Dermis microvascular lymphatic vessel endothelial cell (primary cell): Measurements from ENCODE around the gene USP2. TPM values are rescaled to one million over a fixed set of nuclear protein-coding genes. Genes with fewer than 3 reads are reported as not detected.

ENCODE experiments used
- DNase-seq, 2 donors: peaks; one replicate each; pipeline versions ENCODE4 v3.0.0 to v3.0.0-alpha.2; 2010; ENCODE audit warnings: low read depth in 2 of 2
- total RNA-seq: library from RNA; depleted of rRNA; stranded (reverse); fragments of >200 nt; gene quantifications from 2 replicates; pipeline ENCODE4 v1.2.1, GENCODE V29; 2014

USP2 gene
- total RNA-seq, 1 donor from 2014 or later, result 0.13 TPM

DNA sequence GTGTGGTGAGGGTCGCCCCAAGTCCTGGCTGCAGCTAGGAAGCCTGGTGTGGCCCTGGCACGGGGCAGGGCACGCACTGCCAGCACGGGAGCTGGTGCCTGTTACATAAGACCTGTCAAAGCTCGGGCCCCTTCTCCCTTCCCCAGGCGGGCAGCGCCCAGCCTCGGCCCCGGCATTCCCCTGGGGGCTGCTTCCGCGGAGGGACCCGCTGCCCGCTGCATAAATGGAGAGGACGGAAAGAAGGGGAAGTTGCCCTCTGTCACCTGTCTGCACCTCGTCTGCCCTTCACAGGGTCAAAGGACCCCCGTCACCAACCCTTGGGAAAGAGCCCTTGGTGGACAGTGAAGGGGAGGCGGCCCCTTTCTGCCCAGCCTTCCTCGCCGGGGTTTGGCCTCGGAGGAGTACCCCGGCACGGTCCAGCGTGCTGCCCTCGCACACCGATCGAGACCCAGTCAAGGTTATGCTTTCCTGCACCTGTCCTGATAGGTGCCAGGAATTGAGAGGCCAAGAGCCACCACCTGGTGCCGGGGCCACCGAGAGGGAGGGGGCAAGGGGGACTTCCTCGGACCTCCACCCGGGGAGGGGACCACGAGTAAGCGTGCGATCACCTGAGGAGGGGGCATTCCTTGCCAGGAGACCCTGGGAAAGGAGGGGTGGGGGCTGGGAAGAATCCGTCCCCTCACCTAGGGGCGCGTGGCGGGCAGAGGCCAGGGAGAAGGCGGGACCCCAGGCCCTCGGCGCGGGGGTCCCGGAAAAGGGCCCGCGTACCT, 18.2 kb downstream of the USP2 start:
- no peak for DNase-seq

GRCh38 chr11:119362741-119363080, 18.8 kb downstream of the USP2 start:
- DNase-seq, result no peak

DNA sequence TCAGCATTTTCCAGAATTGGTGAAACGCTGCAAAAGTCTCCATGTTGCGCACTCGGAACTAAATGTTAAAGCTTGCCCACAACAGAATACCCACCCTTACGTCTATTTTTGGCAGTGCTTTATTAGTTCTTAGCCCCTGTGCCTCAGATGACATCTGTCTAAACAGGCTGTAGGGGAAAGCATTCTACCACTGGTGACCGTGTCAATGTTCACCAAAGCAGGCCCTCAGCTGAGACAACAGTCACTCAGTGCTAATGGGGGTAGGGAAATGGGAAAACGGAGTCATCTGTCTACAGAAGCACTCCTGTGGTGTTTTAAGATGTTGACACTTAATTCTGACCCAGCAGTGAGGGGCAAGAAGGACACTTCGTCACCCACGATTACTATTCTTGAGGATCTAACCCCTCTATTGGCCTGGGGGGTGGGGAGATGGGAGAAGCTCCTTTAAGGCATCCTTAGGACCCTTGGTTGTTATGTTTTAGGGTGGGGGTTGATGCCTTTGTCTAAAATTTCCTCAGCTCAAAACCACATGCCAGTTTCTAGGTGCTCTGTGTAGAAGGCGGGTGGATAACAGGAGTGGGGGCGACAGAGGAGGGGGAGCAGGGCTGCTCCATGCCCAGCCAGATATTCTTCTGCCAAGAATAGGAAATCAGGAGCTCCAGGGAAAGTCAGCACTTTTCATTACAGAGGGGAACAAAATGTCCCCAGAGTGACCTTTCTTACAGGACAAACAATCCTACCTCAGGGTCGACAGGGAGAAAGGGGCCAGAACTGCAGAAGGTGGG, 19.4 kb downstream of the USP2 start:
- no peak for DNase-seq

- no peak for DNase-seq
These were observed 20.3 kb downstream of the USP2 start for GRCh38 chr11:119361056-119361787.

DNA sequence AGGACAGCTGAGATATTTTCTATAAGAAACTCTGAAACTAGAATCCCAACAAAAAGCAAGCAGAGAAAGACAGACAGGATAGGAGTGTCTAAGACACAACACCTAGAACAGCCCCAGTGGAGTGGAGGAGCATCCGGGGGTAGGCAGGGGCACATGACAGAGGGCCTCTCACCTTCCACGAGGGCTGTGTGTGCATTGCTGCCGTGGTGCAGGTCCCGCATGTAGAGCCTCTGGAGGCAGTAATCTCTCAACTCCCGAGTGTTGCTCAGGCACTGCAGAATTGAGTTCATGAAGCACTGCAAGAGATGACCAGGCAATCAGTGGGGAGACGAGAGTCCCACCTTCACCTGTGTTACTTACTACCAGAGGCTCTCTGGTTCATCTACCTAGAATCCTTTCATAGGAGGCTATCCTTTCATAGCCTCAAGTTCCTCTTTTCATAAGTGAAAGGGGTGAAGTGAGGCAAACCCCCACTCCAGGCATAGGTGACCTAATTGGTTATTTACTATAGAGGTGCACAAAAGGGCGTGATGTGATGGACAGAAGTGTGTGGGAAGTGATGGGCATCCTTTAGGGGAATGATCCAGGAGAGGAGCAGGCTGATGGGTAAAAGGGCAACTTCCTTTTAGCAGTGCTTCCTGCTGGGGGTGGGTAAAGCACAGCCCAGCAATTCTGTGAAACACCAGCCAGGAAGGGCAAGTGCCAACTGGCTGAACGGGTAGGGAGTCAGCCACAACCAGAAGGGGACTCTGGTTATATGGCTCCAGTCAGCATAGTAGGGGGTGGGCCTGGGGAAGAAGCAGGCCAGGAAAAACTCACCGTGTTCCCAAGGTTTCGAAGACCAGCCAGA, 21.9 kb downstream of the USP2 start:
- DNase-seq, result no peak

- DNase-seq, result no peak
These were observed 24.4 kb downstream of the USP2 start for GRCh38 chr11:119357074-119357473.

DNA sequence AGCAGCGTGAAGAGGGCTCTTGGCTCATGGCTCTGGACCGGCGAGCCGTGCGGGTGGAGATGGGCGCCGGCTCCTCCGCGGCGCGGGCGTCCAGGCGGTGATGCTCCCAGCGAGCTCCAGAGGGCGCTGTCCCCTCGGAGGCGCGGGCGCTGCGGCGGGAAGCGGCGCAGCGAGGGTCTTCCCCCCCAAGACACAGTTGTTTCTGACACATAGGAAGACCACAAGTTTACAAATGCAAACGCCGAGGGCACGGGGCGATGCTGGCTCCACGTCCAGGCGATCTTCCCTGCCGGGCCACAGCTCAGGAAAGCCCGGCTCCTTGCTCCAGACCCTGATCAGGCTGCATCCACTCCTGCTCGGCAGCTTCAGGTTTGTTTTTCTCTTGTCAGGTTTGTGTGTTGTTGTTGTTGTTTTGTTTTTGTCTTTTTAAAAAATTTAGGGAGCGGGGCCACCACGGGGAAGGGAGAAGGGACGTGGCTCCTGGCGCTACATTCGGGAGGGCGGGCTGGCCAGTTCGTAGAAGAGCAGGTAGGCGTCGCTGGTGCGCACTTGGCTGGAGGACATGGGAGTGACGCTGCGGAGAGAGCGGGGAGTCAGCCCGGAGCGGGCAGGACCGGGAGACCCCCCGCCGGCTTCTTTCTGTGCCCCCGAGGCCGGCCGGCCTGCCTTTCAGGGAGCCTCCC, 25.0 kb downstream of the USP2 start:
- DNase-seq, result peak; percentile 40 to 79

- no peak for DNase-seq
These were observed 26.2 kb downstream of the USP2 start for GRCh38 chr11:119355091-119355843.

DNA sequence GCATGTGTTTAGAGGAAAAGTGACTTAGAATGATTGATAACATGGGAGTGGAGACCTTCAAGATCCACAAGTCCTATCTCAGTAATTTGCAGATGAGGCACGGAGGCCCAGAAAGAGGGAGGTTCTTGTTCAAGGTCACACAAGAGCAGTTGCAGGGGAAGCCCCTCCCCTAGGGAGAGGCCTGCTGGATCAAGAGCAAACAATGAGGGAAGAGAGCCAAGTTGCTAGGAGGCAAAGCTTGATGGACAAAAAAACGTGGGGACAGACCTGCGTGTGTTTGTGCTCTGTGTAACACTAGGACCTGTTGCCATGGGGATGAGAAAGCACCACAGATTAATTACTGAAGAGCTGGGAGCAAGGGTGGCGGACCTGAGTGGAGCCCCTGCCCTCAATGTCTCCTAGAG, 28.6 kb downstream of the USP2 start:
- DNase-seq, result peak; percentile 87 to 96

- DNase-seq, result no peak
These were observed 30.3 kb downstream of the USP2 start for GRCh38 chr11:119351232-119351631.

- DNase-seq, result no peak
These were observed 31.2 kb downstream of the USP2 start for GRCh38 chr11:119350302-119350701.

- no peak for DNase-seq
These were observed 33.4 kb downstream of the USP2 start for GRCh38 chr11:119347940-119348605.

DNA sequence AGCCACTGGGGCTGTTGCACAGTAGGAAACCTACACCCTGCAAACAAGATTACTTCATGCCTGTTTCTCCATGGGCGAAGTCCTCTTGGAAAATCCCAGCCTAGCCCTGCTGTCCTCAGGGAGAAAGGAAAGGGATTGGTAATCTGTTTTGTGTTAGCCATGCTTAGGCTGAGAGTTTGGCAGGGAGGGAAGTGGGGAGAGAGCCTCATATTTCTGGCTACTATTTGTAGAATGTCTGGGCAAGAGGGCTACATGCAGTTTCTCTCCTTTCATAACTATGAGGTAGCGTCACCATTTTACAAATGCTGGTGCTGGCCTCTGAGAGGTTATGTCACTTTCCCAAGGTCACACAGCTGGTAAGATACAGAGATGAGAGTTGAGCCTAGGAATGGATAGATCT, 34.2 kb downstream of the USP2 start:
- DNase-seq, result no peak

DNA sequence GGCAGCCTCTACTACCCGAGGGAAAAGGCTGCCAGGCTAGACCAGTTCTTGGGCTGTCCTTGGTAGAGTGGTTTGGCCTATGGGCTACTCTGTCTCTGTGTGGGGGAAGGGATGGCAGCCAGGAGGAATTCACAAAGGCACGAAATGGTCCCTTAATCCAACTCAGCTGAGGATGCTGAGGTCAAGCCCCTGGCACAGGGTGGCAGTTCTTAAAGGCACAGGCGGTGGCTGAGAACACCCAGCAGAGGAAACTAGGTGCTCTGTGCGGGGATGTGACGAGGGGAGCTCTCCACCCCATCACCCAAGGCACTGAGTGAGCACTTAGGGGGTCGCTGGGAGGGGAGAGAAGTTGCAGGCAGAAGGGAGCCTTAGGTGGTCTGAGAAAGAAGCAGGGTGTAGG, 34.9 kb downstream of the USP2 start, which contains the start of gene MFRP:
TSS of gene MFRP (minus strand) at position 101 of the 400 bp plus-strand sequence. CDS start 192 bp downstream, outside the sequence.
- no peak for DNase-seq

- no peak for DNase-seq
These were observed 35.8 kb downstream of the USP2 start for GRCh38 chr11:119345685-119346084.

GRCh38 chr11:119344291-119345010, 37.0 kb downstream of the USP2 start:
- no peak for DNase-seq

DNA sequence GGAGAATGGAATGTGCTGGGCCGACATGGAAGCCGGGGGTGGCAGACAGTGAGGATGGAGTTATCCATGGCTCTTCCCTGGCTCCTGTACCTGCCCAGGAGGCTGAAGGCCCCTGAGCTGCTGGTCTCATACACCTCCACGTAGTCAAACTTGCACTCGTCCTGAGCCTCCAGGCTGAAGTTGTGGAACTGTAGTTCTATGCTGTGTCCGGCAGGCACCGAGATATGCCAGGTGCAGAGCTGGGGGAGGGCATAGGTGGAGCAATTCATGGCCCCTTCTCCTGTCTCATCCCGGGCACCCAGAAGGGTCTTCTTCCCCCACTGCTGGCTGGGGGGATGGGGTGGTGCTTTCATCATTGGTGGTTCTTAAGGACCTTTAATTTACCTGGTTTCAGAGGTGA, 37.8 kb downstream of the USP2 start:
- DNase-seq, result no peak

- no peak for DNase-seq
These were observed 38.9 kb downstream of the USP2 start for GRCh38 chr11:119342362-119343130.
